GM12878 (cell line): ENCODE data around the gene FSTL4. TPM values are rescaled to one million over a fixed set of nuclear protein-coding genes. Genes with fewer than 3 reads are reported as not detected.

Source experiments
- ATAC-seq: fragments of 200-7000 bp; cut with Tn5 transposase; 3 replicates; pipeline ENCODE4 v1.9.1; 2020; ENCODE audit warnings: mild to moderate bottlenecking, moderate library complexity
- BruUV-seq: library from RNA; stranded (reverse); fragments of 400-500 nt; replicated peaks from 2 replicates; lab custom pipeline; 2021; lab: Mats Ljungman, UMichigan
- CTCF ChIA-PET: fragments of 300-600 bp; sonication (Branson Sonifier 250); formaldehyde crosslinking; extraction: SDS; loops from one replicate; lab custom pipeline; 2021; ENCODE audit warnings: inconsistent platforms; lab: Yijun Ruan, JAX
- POLR2A ChIA-PET: fragments of 350-600 bp; formaldehyde crosslinking; extraction: SDS; loops from one replicate; lab custom pipeline; 2021; ENCODE audit warnings: inconsistent platforms; lab: Charles Lee
- RAD21 ChIA-PET: fragments of 300-600 bp; sonication (Branson Sonifier 250); formaldehyde crosslinking; loops from one replicate; lab custom pipeline; 2023; ENCODE audit warnings: antibody characterized with exemption; ENCODE audit not compliant: unreplicated experiment; lab: Charles Lee
- SMC1A ChIA-PET: fragments of 300-600 bp; sonication (Branson Sonifier 250); formaldehyde crosslinking; loops from one replicate; lab custom pipeline; 2023; ENCODE audit not compliant: unreplicated experiment, uncharacterized antibody; lab: Charles Lee
- DNase-seq: peaks from one replicate; pipeline ENCODE4 v3.0.0-alpha.2; 2011; ENCODE audit warnings: low read depth, low spot score
- FAIRE-seq: peaks from 3 replicates; lab custom pipeline; 2011; peaks lifted over from hg19 to GRCh38; lab: Jason Lieb, UNC
- H2AFZ ChIP-seq: 2 replicates; pipeline ENCODE4 v1.6.0; 2011; ENCODE audit warnings: low read depth, low read length, control low read depth; ENCODE audit not compliant: control insufficient read depth
- H3K27ac ChIP-seq: 2 replicates; pipeline ENCODE4 v1.5.1; 2011; ENCODE audit warnings: control low read depth; ENCODE audit not compliant: control insufficient read depth, insufficient read depth
- H3K27me3 ChIP-seq, 2 experiments: replicated peaks in 1 of 2; 2 replicates each; pipeline versions ENCODE4 v1.6.0 to v1.6.1; 2011; ENCODE audit warnings: low read length in 1 of 2; ENCODE audit not compliant: control insufficient read depth in 2 of 2, insufficient read depth in 2 of 2
- H3K36me3 ChIP-seq, 2 experiments: 2 replicates each; pipeline ENCODE4 v1.5.1; 2011; ENCODE audit warnings: low read length in 1 of 2; ENCODE audit not compliant: control insufficient read depth in 2 of 2, insufficient read depth in 2 of 2
- H3K4me1 ChIP-seq: 2 replicates; pipeline ENCODE4 v1.6.1; 2011; ENCODE audit warnings: mild to moderate bottlenecking, low read length, moderate library complexity, mixed read lengths; ENCODE audit not compliant: control insufficient read depth, insufficient read depth
- H3K4me2 ChIP-seq: 2 replicates; pipeline ENCODE4 v1.6.0; 2011; ENCODE audit warnings: control low read depth; ENCODE audit not compliant: control insufficient read depth, insufficient read depth
- H3K4me3 ChIP-seq: fragments of 200-600 bp; sonication (generic); 2 replicates; pipeline ENCODE4 v1.5.1; 2016
- H3K79me2 ChIP-seq: 2 replicates; pipeline ENCODE4 v1.6.0; 2011; ENCODE audit warnings: low read length; ENCODE audit not compliant: control insufficient read depth, insufficient read depth
- H3K9ac ChIP-seq: 2 replicates; pipeline ENCODE4 v1.8.0; 2011; ENCODE audit warnings: low read length, control low read depth, mixed read lengths; ENCODE audit not compliant: control insufficient read depth, insufficient read depth
- H3K9me3 ChIP-seq: replicated peaks from 3 replicates; pipeline ENCODE4 v1.5.1; 2011; ENCODE audit warnings: mild to moderate bottlenecking, low read length; ENCODE audit not compliant: control insufficient read depth, insufficient read depth
- H4K20me1 ChIP-seq: 2 replicates; pipeline ENCODE4 v1.6.0; 2011; ENCODE audit not compliant: control insufficient read depth, insufficient read depth
- KAT2A ChIP-seq: conservative IDR thresholded peaks from 2 replicates; pipeline ENCODE4 v1.6.1; 2011; ENCODE audit warnings: low read depth, low read length; ENCODE audit not compliant: control insufficient read depth
- KLF5 ChIP-seq: fragments of 450-650 bp; IDR thresholded peaks from 2 replicates; pipeline ENCODE4 v1.6.1; 2014; ENCODE audit warnings: mild to moderate bottlenecking; ENCODE audit not compliant: partially characterized antibody
- MTA3 ChIP-seq: IDR thresholded peaks from 2 replicates; pipeline ENCODE4 v1.6.1; 2012; ENCODE audit warnings: low read length, inconsistent platforms, borderline replicate concordance
- PML ChIP-seq: IDR thresholded peaks from 2 replicates; pipeline ENCODE4 v1.6.1; 2012; ENCODE audit warnings: low read length, inconsistent platforms
- RELB ChIP-seq: fragments of 450-650 bp; IDR thresholded peaks from 2 replicates; pipeline ENCODE4 v1.6.1; 2017; ENCODE audit warnings: low read depth, mild to moderate bottlenecking, moderate library complexity
- SREBF1 ChIP-seq: IDR thresholded peaks from 2 replicates; pipeline ENCODE4 v1.6.1; 2012; ENCODE audit warnings: mild to moderate bottlenecking, low read length
- STAT1 ChIP-seq: fragments of 450-650 bp; conservative IDR thresholded peaks from 2 replicates; pipeline ENCODE4 v1.6.1; 2014; ENCODE audit warnings: antibody characterized with exemption, mild to moderate bottlenecking
- USF1 ChIP-seq: IDR thresholded peaks from 2 replicates; pipeline ENCODE4 v1.6.1; 2011; ENCODE audit warnings: borderline replicate concordance, low read depth, mild to moderate bottlenecking, moderate library complexity, mixed read lengths, low read length; ENCODE audit not compliant: insufficient read depth; ENCODE audit errors: extremely low read length
- YBX1 ChIP-seq: fragments of 450-650 bp; IDR thresholded peaks from 2 replicates; pipeline ENCODE4 v1.6.1; 2016; ENCODE audit warnings: antibody characterized with exemption
- WGBS: methylation state at CpG from one replicate; pipeline ENCODE4 v1.1.6; 2016; ENCODE audit warnings: low lambda C conversion rate; ENCODE audit not compliant: insufficient replicate concordance, insufficient coverage; ENCODE audit errors: missing lambda C conversion rate; 5-methylcytosine and 5-hydroxymethylcytosine counted together
- in situ Hi-C: fragments of 300-500 bp; cut with MboI; formaldehyde crosslinking; loops from 9 replicates; pipeline ENCODE4 v1.14.3; 2018; ENCODE audit warnings: mixed read lengths
- intact Hi-C: fragments of 100-400 bp; cut with micrococcal nuclease; formaldehyde crosslinking; loops from one replicate; pipeline ENCODE4 v1.14.2; 2022; ENCODE audit not compliant: unreplicated experiment
- polyA plus RNA-seq, 11 experiments: library from polyadenylated mRNA; depleted of rRNA in 4 of 11; unstranded in 6 of 11; stranded (reverse) in 5 of 11; fragments of >200 nt; fragmentation: Nextera tagmentation in 4 of 11; fragmentation: Illumina TruSeq in 1 of 11; extraction: Ambion mirVana in 4 of 11; extraction: Trizol in 1 of 11; gene quantifications; 1 replicate in 1 of 11; 2 replicates in 10 of 11; pipeline versions ENCODE4 v1.2.1 to v1.2.3, GENCODE V29; 2011 to 2016; ENCODE audit warnings: inconsistent platforms in 2 of 11, missing spikeins in 2 of 11, low read depth in 1 of 11
- total RNA-seq, 4 experiments: library from RNA; depleted of rRNA in 3 of 4; stranded (reverse); fragments of >200 nt in 3 of 4; fragmentation: Illumina TruSeq in 1 of 4; extraction: Trizol in 1 of 4; gene quantifications; 2 replicates each; pipeline versions ENCODE4 v1.2.1 to v1.2.3, GENCODE V29; 2013 to 2021

FSTL4 gene
- total and polyA plus RNA-seq, 10 of the 15 experiments (the other 5 are each of a cell fraction or from before 2014, with no cell fraction given): 0.01 to 0.79 (median 0.21) TPM; not detected in 6

GRCh38 chr5:133370036-133370831 lies 242.1 kb downstream of the FSTL4 start:
- DNase-seq: no peak
- no peak overlapping the region for H3K4me3 ChIP-seq
- WGBS: 28% methylated on average over 8 of the region's 8 CpGs
- SMC1A ChIA-PET: no interaction called here
- in situ Hi-C loops: no loop called here
- RAD21 ChIA-PET: no interaction called here
- no peaks in the 10 kb centered on the region for H3K79me2 ChIP-seq
- no peaks in the 10 kb centered on the region for H3K4me1 ChIP-seq
- no peak overlapping the region for H2AFZ ChIP-seq
- no peak overlapping the region for H3K9ac ChIP-seq
- no peak overlapping the region for H3K27ac ChIP-seq
- POLR2A ChIA-PET: no interaction called here
- BruUV-seq: no TSS peak
- H3K27me3 ChIP-seq: no peaks in the 10 kb centered on the region; a peak in 2 of 4 replicates
- ATAC-seq: no peak
- no peak for TF ChIP-seq YBX1
- no peak for TF ChIP-seq SREBF1
- no peak for TF ChIP-seq USF1
- no peak for TF ChIP-seq RELB
- TF ChIP-seq MTA3: no peak
- no peak for TF ChIP-seq KLF5
- TF ChIP-seq PML: no peak
- TF ChIP-seq KAT2A: no peak
- TF ChIP-seq STAT1: no peak
- H3K4me2 ChIP-seq: no peak overlapping the region
- no peaks in the 10 kb centered on the region for H3K36me3 ChIP-seq
- H3K9me3 ChIP-seq: no peaks in the 10 kb centered on the region
- intact Hi-C loops: no loop called here
- FAIRE-seq: no peak
- CTCF ChIA-PET: interaction anchor here (2.8 kb wide), 1 partner anchor 53 kb away, joined by 6 read pairs; no protein-coding TSS in a partner anchor
- H4K20me1 ChIP-seq: no peaks in the 10 kb centered on the region
